NT2/D1 (cell line): ENCODE results near the gene KCNN1.

Source experiments
- DNase-seq: peaks from one replicate; pipeline ENCODE4 v3.0.0-alpha.2; 2011; ENCODE audit warnings: low read depth, low spot score
- H3K27me3 ChIP-seq: 2 replicates; pipeline ENCODE4 v1.6.0; 2011; ENCODE audit warnings: mild to moderate bottlenecking; ENCODE audit not compliant: insufficient read length, insufficient read depth
- H3K36me3 ChIP-seq: 2 replicates; pipeline ENCODE4 v1.6.1; 2011; ENCODE audit warnings: mild to moderate bottlenecking, low read length, mixed read lengths; ENCODE audit not compliant: insufficient read depth, insufficient read length
- H3K4me1 ChIP-seq: 2 replicates; pipeline ENCODE4 v1.5.1; 2011; ENCODE audit not compliant: insufficient read depth, insufficient read length
- H3K4me3 ChIP-seq: 2 replicates; pipeline ENCODE4 v1.5.1; 2011; ENCODE audit warnings: low read depth; ENCODE audit not compliant: insufficient read length
- H3K9ac ChIP-seq: 2 replicates; pipeline ENCODE4 v1.6.0; 2011; ENCODE audit warnings: low read depth; ENCODE audit not compliant: insufficient read length
- H3K9me3 ChIP-seq: 2 replicates; pipeline ENCODE4 v1.5.1; 2011; ENCODE audit warnings: mild to moderate bottlenecking, low read length; ENCODE audit not compliant: insufficient read depth
- SUZ12 ChIP-seq: IDR thresholded peaks from 2 replicates; pipeline ENCODE4 v1.6.1; 2011; ENCODE audit not compliant: insufficient read length, insufficient read depth; ENCODE audit errors: extremely low read depth
- YY1 ChIP-seq: IDR thresholded peaks from 2 replicates; pipeline ENCODE4 v1.6.1; 2011; ENCODE audit not compliant: insufficient read length, insufficient read depth
- ZNF274 ChIP-seq: IDR thresholded peaks from 2 replicates; pipeline ENCODE4 v1.6.1; 2011; ENCODE audit warnings: mild to moderate bottlenecking, low read depth, low read length

The KCNN1 gene

DNA sequence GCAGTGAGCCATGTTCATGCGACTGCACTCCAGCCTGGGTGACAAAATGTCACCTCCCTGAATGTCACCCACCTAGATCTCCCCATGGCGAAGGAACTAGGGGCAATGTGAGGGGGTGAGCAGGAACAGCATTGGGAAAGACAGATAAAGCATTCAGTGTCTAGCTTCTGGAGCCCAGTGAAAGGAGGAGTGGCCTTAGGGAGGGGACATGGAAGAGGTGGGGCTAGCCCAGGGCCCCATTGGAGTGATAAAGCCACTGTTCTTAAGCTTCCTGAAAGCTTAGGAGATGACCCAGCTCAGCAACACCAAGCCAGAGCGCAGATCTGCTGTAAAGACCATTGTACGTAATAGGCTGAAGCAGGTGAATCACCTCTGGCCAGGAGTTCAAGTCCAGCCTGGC is 13.0 kb upstream of the KCNN1 start:
- no peak for TF ChIP-seq SUZ12
- no peak for TF ChIP-seq ZNF274
- no peak for TF ChIP-seq YY1
- no peaks in the 10 kb centered on the region for H3K36me3 ChIP-seq
- DNase-seq = no peak
- H3K4me1 ChIP-seq = peaks cover 24% of the 10 kb centered on the region
- H3K9me3 ChIP-seq = no peaks in the 10 kb centered on the region
- H3K4me3 ChIP-seq = no peak overlapping the region
- peak overlapping the region; percentile 57 for H3K9ac ChIP-seq
- peaks cover 42% of the 10 kb centered on the region for H3K27me3 ChIP-seq

GRCh38 chr19:17954401-17954800 is 12.5 kb upstream of the KCNN1 start:
- DNase-seq = no peak
- Histone ChIP-seq H3K4me3 (no peak overlapping the region), H3K9me3 (no peaks in the 10 kb centered on the region), H3K9ac (no peak overlapping the region), H3K36me3 (no peaks in the 10 kb centered on the region), H3K4me1 (peaks cover 24% of the 10 kb centered on the region), H3K27me3 (peaks cover 37% of the 10 kb centered on the region)
- TF ChIP-seq ZNF274 = no peak
- no peak for TF ChIP-seq SUZ12
- no peak for TF ChIP-seq YY1

DNA sequence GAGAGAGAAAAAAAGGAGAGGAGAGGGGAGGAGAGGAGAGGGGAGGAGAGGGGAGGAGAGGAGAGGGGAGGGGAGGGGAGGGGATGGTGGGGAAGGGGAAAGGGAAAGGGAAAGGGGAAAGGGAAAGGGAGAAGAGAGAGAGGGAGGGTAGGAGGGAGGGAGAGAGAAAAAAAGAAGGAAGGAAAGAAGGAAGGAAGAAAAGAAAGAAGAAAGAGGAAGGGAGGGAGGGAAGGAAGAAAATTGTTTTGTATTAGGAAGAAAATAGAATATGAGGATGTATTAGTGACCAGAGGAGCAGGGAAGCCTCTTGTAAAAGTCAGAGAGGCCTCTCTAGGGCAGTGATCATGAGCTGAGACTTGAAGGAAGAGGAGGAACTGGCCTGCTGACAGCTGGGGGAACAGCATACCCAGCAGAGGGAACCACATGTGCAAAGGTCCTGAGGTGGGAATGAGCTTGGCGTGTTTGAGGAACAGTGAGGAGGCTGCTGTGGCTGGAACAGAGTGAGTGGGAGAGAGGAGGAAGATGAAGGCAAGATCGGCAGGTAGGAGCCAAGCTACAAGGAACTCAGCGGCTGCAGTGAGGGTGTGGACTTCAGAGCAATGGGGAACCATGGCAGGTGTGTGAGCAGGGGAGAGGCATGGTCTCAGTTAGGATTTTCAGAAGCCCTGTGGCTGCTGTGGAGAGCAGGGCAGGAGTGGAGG is 9.6 kb upstream of the KCNN1 start:
- H3K9me3 ChIP-seq = no peaks in the 10 kb centered on the region
- no peak overlapping the region for H3K9ac ChIP-seq
- peaks cover 16% of the 10 kb centered on the region for H3K27me3 ChIP-seq
- no peak overlapping the region for H3K4me3 ChIP-seq
- TF ChIP-seq YY1 (no peak), ZNF274 (no peak), SUZ12 (no peak)
- no peaks in the 10 kb centered on the region for H3K36me3 ChIP-seq
- peaks cover 17% of the 10 kb centered on the region for H3K4me1 ChIP-seq
- no peak for DNase-seq

- H3K4me1 ChIP-seq = peaks cover 13% of the 10 kb centered on the region
- TF ChIP-seq ZNF274 (no peak), SUZ12 (no peak), YY1 (no peak)
- H3K36me3 ChIP-seq = no peaks in the 10 kb centered on the region
- H3K4me3 ChIP-seq = no peak overlapping the region
- DNase-seq = no peak
- no peaks in the 10 kb centered on the region for H3K9me3 ChIP-seq
- H3K27me3 ChIP-seq = peaks cover 10% of the 10 kb centered on the region
- no peak overlapping the region for H3K9ac ChIP-seq
These were observed 9.0 kb upstream of the KCNN1 start for GRCh38 chr19:17957885-17958284.

GRCh38 chr19:17963936-17964691 is 2.8 kb upstream of the KCNN1 start:
- DNase-seq = no peak
- H3K36me3 ChIP-seq = no peaks in the 10 kb centered on the region
- no peak overlapping the region for H3K4me3 ChIP-seq
- H3K9me3 ChIP-seq = no peaks in the 10 kb centered on the region
- peaks cover 20% of the 10 kb centered on the region for H3K4me1 ChIP-seq
- peaks cover 4% of the 10 kb centered on the region for H3K27me3 ChIP-seq
- TF ChIP-seq ZNF274 (no peak), YY1 (no peak), SUZ12 (no peak)
- no peak overlapping the region for H3K9ac ChIP-seq

- TF ChIP-seq YY1 (no peak), ZNF274 (no peak), SUZ12 (no peak)
- no peak for DNase-seq
- no peak overlapping the region for H3K4me3 ChIP-seq
- no peak overlapping the region for H3K9ac ChIP-seq
- H3K27me3 ChIP-seq = peaks cover 4% of the 10 kb centered on the region
- no peaks in the 10 kb centered on the region for H3K36me3 ChIP-seq
- H3K4me1 ChIP-seq = peaks cover 26% of the 10 kb centered on the region
- H3K9me3 ChIP-seq = no peaks in the 10 kb centered on the region
These were observed 1.4 kb upstream of the KCNN1 start for GRCh38 chr19:17965370-17966128.

DNA sequence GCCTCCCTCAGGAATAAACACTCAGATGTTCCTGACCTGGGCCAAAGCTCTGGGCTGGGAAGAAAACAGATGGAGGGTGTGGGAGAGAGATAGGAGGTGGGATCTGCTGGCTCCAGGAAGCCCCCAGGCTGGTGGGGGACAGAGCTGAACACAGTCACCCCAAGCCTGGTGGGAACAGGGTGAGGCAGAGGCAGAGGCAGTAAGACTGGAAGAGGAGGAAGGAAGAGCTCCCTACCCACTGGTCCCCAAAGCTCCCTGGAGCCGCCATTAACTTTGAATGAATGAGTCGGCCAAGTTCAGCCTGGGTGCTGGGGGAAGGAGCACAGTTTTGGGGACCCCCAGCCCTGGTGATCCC is 801 bp upstream of the KCNN1 start:
- no peak for TF ChIP-seq SUZ12
- no peak for TF ChIP-seq YY1
- TF ChIP-seq ZNF274 = no peak
- Histone ChIP-seq H3K9me3 (no peaks in the 10 kb centered on the region), H3K9ac (no peak overlapping the region), H3K36me3 (no peaks in the 10 kb centered on the region), H3K4me3 (no peak overlapping the region), H3K4me1 (peaks cover 26% of the 10 kb centered on the region), H3K27me3 (peaks cover 4% of the 10 kb centered on the region)
- DNase-seq = no peak
